Inflammatory macrophage (primary cell): ENCODE results near the gene DSCAM.

Source experiments
- DNase-seq, 2 donors: peaks; one replicate each; pipeline ENCODE4 v3.0.0-alpha.2; 2020 to 2022

Gene DSCAM

DNA sequence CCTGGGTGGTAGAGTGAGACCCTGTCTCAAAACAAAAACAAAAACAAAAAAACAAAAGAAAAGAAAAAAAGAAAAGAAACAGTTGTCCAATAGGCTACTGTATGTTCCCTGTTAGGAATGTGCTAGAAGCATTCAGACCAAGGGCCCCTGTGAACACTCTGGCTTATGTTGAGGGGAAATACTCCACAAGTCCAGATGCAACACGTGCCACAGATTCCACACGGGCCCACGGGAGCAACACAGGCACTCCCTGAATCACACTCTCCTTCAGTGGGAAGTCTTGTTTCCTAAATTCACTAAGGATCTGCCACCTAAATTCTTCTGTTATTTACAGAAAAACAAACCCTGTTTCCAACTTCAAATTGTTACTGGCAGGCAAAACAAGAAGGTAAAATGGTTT, 688.6 kb downstream of the DSCAM start:
- no peak for DNase-seq

DNA sequence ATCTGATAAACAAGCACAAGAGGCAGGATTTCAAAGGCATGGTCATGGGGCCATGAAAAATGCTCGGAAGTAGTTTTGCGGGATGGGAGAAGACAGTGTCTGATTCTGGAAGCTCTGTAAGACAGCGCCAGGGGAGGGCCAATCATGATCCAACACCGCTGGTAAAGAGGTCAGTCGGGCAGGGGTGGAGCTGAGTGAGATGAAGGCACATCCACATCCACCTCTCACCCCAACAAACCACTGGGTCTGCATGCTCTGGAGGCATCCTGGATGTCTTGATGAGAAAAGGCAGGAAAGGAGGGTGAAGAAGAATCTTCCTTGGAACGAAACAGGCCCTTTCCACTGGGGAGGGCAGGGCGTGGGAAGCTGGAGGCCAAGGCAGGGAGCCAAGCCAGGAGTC, 691.4 kb downstream of the DSCAM start:
- no peak for DNase-seq

DNA sequence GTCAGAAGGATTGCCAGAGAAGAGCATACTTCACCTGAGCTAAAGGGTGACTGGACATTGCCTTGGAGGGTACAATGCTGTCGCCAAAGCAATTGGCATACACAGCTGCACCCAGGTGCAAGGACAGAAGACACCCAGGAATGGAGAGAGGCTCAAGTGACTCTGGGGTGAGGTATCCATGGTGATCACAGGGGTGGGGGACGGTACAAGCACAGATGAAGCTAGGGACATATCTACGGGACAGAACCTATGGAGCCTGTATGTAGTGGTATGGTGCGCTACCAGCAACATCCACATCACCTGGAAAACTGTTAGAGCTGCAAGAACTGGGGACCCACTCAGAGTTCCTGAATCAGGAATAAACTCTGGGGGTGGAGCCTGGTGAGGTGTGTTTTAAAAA, 693.6 kb downstream of the DSCAM start:
- DNase-seq: no peak

DNA sequence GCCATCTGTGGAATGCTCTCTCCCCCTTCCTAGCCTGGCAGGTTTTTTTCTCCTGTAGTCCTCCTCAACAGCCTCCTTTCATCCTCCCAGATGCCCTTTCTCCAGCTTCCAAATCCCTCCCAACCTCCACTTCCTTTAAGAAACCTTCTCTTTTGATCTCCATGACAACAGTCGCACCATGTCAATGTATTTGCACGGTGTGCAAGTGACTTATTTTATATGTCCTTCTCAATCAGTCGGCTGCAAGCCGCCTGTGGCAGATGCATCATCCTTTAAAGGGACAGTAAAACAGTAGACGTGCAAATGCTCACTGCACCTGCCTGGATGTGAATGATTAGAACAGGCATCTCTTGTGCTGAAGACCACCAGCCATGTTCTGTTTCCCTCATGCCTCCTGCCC, 694.5 kb downstream of the DSCAM start:
- DNase-seq: no peak

DNA sequence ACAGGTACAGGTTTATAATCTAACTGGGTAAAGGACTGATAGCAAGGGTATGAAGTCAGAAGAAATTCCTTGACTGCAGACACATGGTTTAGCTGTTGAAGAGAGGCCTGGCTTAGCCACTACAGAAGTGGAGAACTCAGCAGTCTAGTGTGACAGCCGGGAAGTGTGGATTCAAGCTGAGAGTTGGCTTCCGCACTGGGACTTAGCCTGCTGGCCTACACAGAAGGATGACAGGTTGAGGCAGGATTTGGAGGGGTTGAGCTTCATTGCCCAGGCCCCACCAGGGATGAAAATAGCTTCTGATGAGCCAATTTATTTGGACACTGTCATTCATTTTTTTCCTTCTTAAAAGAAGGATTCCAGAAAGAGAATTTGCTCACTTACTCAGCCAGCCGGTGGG, 695.3 kb downstream of the DSCAM start:
- no peak for DNase-seq

DNA sequence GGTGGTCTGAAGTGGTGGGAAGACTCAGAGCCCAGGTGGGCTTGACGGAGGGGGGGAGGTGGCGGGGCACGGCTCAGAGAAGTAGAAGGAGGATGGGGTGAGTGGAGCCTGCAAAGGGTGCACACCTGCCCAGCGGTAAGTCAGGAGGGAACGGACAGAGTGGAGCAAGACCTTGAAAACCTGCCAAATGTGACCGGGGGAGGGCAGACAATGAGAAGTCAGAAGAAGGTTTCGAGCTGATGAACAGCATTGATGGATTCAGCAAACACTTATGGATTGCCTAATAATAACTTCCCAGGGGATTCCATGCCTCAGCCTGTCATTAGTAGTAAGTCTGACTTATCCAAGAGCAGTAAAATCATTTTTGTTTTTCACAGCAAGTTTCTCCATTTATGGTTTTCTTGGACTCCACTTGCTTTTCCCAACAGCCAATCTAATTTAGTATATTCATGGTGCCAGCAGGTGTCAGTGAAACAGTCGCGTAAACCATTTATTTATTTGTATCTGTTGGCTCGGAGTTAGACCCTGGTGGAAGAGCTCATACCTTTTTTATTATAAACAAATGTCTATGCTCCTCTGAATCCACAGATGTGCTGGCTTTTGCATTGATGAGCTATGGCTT, 700.6 kb downstream of the DSCAM start:
- DNase-seq: no peak

DNA sequence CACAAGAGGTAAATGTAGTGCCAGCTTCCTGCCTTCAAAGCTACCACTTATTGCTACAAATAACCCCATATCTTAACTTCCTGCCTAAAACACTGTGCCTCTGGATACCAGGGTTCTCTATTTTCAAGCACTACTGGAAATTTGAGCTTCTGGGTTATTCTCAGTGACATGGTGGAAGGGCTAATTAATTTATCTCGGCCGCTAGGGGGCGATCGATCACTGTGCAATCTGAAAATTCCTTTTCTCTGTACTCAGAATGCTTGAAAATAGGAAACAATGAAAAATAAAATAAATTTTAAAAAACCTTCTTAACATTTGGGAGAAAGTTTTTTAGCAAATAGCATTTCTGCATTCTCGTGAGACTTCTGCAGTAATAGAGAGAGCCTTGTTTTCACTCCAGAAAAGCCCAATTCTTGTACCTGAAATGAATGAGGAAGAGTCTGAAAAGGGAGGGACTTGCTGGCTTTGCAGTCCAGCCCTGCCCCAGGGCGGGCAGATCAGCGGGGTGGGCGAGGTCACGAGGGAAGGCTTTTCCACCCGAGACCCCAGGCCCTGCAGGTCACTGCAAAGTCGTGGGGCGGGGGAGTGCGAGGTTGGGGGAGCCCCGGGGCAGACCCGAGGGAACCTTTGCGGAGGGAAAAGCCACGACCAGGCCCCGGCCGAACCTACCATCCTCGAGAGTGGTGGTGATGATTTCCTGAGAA, 703.0 kb downstream of the DSCAM start:
- DNase-seq: peak; percentile 48 to 56

DNA sequence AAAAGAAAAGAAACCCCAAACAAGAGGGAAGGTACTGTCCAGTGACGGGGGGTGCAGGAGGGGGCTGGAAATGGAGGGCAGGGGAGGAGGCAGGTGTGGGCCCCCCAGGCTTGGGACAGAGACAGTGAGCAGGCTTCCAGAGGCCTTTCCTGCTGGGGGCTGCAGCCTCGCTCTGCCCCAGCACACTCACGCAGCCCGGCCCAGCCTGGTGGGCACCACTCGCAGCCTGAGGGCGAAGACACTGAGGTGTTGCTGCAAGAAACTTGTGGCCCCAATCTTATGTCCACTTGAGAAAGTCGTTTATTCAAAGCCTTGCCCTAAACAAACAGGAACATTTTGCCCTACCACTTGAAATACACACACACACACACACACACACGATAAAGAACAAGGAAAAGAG, 705.3 kb downstream of the DSCAM start:
- no peak for DNase-seq

DNA sequence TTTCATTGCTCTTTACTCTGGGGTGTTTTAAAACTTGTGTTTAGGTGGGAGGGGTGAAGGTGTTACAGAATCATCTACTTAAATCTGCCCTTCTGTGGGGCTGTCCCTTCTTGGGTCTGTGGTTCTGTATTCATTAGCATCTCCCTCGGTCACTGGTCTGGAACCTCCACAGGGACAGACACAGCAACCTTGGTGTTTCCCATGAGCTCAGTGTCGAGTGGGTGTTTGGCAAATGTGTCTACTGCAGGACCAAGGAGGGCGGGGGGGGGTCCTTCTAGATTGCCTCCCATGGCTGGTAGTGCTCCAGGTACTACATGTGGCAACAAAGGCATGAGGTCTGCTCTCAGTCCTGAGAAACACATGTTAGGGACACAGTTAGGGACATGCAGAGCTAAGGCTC, 706.3 kb downstream of the DSCAM start:
- DNase-seq: no peak

DNA sequence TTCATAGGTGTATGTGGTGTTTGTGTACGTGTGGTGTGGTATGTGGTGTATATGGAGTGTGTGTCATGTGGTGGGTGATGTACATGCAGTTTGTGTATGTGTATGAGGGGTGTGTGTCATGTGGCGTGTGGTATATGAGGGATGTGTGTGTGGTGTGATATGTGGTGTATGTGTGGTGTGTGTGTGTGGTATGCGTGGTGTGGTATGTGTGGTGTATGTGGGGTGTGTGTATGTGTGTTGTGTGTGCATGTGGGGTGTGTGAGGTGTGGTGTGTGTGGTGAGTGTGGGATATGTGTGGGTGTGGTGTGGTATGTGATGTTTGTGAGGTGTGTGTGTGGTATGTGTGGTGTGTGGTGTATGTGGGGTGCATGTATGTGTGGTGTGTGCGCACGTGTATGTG, 707.3 kb downstream of the DSCAM start:
- DNase-seq: no peak

DNA sequence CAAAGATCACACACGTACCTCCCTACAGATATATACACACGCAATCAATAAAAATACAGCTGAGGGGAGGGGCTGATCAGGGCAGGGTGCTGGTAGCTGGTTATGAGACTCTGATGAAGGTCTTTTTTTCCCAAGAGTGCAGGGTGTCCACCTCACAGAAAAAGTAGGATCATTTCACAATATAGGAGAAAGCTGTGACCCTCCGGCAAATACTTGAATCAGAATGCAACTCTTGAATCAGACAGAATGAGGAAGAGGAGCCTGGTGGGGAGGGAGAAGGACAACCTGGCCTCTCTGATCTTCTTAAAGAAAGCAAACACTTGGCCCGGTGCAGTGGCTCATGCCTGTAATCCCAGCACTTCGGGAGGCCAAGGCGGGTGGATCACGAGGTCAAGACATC, 710.4 kb downstream of the DSCAM start:
- DNase-seq: no peak

DNA sequence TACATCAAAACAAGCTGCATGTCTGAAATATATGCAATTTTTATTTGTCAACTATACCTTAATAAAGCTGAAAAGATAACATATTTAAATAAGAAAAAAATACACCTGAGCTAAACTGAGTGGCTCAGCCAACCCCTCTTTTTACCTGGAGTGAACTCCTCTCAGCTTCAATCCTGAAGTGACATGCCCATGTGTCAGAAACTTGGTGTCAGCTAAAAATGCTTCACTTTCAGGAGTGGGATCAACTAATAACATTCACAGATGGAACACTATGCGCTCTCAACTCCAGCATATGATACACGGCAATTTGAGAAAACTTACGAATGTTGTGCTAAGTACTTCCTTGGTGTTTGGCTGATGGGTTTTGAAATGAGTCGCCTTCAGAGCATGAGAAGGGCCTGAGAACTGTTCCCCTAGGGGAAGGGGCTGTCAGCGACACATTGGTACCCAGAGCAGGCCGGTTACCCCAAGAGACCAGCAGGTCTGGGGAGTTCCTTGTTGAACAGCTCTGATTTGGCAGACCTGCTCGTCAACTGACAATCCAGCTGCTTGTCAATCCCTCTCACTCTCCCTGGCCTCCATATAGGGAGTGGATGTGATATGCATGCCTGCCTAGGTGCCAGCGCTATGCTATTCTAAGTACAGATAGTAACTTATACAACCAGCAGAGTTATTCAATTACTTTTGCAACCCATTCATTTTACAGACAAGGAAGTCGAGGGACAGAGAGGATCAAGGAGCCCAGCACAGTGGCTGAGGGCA, 712.0 kb downstream of the DSCAM start:
- no peak for DNase-seq

DNA sequence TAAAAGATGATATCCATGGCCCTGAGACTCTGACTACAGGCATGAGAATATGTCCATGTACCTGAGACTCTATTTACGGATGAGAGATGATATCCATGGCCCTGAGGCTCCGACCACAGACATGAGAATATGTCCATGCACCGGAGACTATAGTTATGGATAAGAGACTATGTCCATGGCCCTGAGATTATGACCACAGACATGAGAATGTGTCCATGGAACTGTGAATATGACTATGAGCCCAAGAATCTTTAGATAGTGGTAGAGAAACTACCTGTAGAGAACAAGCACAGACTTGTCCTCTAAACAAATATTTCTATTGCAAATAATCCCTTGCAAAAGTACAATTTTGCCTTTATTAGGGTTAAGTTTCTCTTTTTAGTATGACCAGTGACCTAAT, 716.5 kb downstream of the DSCAM start:
- DNase-seq: no peak

DNA sequence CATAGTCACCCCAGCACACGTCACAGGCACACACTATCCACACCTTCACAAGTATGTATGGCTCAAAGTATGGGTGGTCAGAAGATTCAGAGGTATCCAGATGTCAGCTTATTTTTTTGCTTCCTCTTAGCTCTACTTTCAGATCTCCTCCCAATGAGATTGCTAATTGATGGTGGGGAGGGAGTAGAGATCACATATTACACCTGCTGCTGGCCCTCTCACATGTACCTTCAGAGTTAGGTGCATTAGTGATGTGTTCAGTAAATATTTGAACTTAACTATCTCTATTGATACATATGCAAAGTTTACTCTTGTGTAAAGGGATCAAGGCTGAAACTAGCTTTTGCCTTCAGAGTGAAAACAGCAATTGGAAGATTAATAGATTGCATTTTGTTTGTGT, 717.1 kb downstream of the DSCAM start:
- no peak for DNase-seq

DNA sequence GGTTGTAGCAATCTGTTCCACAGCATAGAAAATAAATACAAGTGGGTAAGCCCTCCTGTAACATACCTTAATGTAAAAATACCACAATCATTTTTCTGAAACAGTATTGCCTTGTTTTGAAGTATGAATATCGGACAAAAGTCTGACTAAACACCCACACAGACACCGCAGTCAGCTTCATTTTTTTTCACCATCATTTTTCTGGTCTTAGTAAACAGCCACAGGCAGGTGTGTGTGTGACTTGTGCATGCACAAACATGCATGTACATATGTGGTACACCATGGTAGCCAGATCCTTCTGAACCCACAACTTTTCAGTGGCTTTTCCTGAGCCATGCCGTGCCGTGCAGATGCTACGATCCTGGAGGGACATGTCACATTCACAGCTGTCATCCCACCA, 718.1 kb downstream of the DSCAM start:
- no peak for DNase-seq

DNA sequence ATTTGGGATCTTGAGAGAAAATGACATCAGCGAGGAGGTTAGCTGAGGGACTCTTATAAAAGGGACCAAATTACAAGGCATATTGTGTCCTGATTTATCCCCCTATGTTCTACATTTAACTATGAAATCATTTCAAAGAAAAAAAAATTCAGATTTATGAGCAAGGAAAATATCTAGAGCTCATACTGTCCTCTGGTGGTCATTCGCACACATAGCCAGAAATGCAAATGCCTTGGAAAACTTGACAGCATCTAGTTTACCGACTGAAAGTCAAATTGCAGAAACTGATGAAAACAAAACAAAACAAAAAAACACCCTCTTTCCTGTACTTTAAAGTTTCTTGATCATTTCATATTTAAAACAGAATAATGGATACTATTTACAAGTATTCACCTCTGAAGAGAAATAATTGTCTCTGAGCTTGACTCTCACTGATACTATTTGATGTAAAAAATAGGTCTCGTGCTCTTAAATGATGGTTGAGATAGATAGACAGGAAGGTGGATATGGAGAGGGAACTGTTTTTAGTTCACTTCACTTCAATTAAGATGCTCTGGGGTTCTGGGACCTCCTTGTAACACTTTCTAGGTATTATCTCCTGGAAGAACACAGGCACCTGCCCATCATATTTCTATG, 725.9 kb downstream of the DSCAM start:
- peak in 1 of 2 donors; percentile 23 for DNase-seq

DNA sequence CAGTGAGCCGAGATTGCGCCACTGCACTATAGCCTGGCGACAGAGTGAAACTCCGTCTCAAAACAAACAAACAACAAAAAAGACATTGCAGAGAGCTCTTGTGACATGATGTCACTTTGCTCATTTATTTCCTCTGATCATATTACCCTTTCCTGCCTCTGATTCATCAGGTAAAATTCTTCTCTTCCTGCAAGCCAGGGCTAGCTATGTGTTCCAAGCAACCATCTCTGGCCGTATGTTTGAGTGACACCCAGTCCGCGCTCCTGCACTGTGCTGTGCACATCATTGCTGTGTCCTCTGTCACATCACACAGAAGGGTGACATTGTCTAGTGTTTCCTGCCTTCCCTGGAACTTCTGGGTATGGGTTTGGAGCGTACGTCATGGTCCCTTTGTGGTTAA, 728.4 kb downstream of the DSCAM start:
- no peak for DNase-seq

DNA sequence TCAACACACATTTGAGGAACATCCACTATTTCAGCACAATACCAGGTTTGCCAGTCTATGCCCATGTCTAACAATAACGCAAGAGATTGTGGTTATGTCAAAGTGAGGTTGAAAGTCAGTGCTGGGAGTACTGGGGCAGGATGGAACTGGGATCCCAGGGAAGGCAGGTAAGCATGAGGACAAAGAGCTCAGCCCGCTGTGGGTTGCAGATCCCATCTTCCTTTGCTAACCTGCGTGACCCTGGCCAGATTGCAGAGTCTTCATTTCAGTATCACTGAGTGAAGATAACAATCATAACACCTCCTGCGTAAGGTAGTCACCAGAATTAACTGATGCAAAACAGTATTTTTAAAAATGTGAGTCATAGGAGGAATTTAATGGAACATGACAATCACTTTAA, 729.7 kb downstream of the DSCAM start:
- DNase-seq: no peak

DNA sequence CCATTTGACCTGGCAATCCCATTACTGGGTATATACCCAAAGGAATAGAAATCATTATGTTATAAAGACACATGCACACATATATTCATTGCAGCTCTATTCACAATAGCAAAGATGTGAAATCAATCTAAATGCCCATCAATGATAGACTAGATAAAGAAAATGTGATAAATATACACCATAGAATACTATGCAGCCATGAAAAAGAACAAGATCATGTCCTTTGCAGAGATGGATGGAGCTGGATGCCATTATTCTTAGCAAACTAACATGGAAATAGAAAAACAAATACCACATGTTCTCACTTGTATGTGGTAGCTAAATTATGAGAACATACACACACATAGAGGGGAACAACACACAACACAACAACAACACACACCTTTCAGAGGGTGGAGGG, 731.2 kb downstream of the DSCAM start:
- no peak for DNase-seq

DNA sequence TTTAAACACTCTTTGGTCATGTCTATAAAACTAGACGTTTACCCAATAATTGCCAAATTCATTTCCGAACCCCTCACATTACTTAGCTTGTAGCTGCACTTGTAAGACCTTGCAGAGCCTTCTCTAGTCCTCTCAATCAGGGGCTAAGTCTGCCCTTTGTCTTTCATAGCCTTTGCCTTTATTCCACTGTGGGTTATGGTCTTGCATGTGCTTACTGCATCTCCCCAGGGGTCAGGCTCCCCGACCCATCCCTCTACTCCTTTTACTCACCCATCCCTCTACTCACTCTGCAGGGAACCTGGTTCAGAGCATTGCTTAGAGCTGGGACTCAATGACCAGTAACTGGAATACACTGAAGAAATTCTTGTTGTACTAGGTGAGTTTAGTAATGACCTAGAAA, 744.3 kb downstream of the DSCAM start:
- DNase-seq: no peak

DNA sequence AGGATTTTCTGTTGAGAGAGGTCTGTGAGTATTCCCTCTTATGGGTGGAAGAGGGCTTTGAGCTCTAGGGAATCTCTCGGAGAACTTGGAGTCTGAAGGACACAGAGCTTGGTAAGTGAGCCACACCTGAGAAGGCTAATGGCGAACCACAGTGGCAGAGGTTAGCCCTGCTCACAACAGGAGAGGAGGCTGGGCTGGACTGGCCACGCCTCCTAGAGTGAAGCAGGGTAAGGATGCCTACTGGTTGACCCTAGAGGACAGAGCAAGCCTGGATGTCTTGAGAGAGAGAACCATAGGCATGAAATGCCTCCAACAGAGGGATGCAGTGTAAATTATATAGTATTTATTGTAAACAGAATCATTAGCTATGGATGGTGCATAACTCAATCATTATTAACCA, 747.1 kb downstream of the DSCAM start:
- no peak for DNase-seq

DNA sequence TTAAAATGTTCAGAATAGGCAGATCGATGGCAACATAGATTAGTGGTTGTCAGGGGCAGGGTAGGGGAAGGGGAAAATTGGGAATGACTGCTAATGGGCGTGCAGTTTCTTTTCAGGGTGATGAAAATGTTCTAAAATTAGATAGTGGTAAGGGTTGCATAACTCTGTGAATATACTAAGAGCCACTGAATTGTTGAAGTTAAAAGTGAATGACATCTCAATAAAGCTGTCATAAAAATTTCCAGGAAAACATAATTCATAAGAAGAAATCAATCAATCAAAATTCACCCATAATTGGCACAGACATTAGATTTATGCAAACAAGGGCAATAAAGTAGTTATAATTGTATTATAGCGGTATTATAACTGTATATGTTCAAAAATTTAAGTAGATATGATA, 751.5 kb downstream of the DSCAM start:
- DNase-seq: no peak

DNA sequence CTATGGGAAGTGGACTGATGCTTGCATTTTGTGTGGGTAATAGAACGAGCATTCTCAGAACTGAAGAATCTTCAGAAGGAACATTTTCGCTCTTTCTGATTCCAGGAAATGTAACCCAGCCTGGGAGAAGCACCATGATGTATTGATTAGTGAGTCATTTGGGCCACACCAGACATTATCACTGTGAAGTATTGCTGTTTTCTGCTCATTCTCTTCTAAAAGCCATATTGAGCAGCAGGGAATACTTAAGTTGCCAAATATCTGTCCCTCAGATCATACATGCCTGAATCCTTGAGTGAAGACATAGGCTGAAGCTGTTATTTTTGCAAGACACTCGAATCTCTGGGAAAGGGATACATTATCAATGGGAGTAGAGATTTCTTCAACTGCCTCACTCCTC, 766.6 kb downstream of the DSCAM start:
- no peak for DNase-seq

DNA sequence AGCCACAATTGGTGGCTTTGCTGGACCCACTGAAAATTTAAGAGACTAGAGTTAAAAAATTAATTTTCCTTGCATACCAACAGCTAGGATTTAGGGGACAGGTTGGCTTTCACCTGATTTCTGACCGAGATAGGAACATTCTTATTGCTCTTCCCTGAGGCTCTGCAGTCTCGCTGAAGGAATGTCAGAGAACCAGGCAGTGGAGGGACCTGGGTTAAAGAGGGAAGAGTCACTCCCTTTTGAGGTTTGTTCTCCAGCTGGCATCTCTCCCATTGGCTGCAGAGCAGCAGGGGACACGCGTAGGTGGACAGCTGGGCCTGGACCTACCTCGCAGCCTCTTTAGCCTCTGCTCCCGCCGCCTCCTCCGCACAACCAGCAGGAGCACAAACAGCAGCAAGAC, 772.2 kb downstream of the DSCAM start:
- no peak for DNase-seq
